Activated T-helper 17 cell treated with anti-CD3 and anti-CD28 coated beads, Interleukin-2, amount 50 U/mL, for 72 hours (primary cell): Measurements from ENCODE around the gene PDE6B. TPM values are rescaled to one million over a fixed set of nuclear protein-coding genes. Genes with fewer than 3 reads are reported as not detected.

ENCODE experiments used
- ATAC-seq: fragments of 150-1000 bp; cut with Tn5 transposase; replicated peaks from 2 replicates; pipeline ENCODE4 v1.10.0; 2021; ENCODE audit warnings: mild to moderate bottlenecking, moderate library complexity
- H3K27ac Mint-ChIP-seq: one replicate; pipeline ENCODE4 v1.8.0; 2022; ENCODE audit warnings: mixed read lengths
- H3K27me3 Mint-ChIP-seq: one replicate; pipeline ENCODE4 v1.8.0; 2022; ENCODE audit warnings: mixed read lengths
- H3K36me3 Mint-ChIP-seq: one replicate; pipeline ENCODE4 v1.8.0; 2022; ENCODE audit warnings: low read depth, mild to moderate bottlenecking, mixed read lengths
- H3K4me1 Mint-ChIP-seq: one replicate; pipeline ENCODE4 v1.8.0; 2022; ENCODE audit warnings: mixed read lengths
- H3K4me3 Mint-ChIP-seq: one replicate; pipeline ENCODE4 v1.8.0; 2022; ENCODE audit warnings: mild to moderate bottlenecking, mixed read lengths
- H3K9me3 Mint-ChIP-seq: one replicate; pipeline ENCODE4 v1.8.0; 2022; ENCODE audit warnings: mixed read lengths
- total RNA-seq, 2 donors: library from RNA; stranded (reverse); gene quantifications; one replicate each; pipeline ENCODE4 v1.2.3, GENCODE V29; 2022

The PDE6B gene
- total RNA-seq, 2 donors from 2014 or later = 5.8 to 10.8 TPM

DNA sequence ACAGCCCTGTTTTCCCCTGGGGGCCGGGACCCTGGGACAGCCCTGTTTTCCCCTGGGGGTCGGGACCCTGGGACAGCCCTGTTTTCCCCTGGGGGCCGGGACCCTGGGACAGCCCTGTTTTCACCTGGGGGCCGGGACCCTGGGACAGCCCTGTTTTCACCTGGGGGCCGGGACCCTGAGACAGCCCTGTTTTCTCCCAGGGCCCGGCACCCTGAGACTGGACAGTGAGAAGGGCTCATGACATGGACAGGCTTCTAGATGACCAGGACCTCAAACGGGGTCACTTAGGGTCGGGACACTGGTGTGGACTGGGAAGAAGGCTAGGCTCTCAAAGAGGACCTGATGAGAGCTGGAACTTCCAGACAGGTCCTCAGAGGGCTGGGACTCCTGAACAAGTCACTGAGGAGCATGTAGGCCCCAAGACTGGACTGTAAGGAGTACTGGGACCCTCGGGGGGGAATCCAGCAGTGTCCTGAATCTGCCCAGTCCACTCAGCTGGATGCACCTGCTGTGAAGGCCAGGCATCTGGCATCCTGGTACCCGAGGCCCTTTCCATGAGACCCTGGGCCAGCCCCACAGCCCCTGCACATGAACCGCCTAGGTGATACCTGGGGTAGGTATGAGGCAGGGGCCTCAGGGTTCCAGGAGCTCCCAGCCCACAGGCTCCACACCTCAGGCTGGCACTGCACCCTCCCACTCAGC is 82.7 kb downstream of the PDE6B start:
- H3K4me3 Mint-ChIP-seq = no peak overlapping the region
- peaks cover 17% of the 10 kb centered on the region for H3K4me1 Mint-ChIP-seq
- no peak overlapping the region for H3K27ac Mint-ChIP-seq
- ATAC-seq = no peak
- no peaks in the 10 kb centered on the region for H3K27me3 Mint-ChIP-seq
- no peaks in the 10 kb centered on the region for H3K9me3 Mint-ChIP-seq
- H3K36me3 Mint-ChIP-seq = peaks cover 8% of the 10 kb centered on the region

DNA sequence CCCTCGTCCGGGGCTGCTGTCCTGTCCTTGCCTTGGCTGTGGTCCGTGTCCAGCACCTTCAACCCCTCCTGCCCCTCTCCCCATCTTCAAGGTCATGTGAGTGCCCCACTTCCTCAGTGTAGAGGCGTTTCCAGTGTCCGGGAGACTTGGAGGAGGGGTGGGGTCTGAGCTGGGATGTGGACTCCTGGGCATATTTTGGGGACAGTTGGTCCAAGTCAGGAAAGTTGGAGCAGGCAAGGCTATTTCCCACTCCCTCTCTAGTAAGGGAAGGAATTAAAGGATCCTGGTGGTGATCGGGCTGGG is 83.2 kb downstream of the PDE6B start:
- Mint-ChIP-seq H3K27me3 (no peaks in the 10 kb centered on the region), H3K36me3 (peaks cover 8% of the 10 kb centered on the region), H3K4me1 (peaks cover 17% of the 10 kb centered on the region), H3K9me3 (no peaks in the 10 kb centered on the region), H3K4me3 (no peak overlapping the region), H3K27ac (no peak overlapping the region)
- no peak for ATAC-seq

DNA sequence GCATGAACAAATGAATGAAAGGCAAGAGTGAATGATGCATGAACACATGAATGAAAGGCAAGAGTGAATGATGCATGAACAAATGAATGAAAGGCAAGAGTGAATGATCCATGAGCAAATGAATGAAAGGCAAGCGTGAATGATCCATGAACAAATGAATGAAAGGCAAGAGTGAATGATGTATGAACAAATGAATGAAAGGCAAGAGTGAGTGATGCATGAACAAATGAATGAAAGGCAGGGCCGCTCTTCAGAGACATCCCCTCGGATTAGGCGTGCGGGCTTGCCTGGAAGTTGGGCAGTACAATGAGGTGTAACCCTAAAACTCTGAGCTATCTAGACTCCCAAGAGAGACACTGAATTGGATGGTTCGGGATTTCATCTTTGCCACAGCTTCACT is 84.0 kb downstream of the PDE6B start:
- Mint-ChIP-seq H3K9me3 (no peaks in the 10 kb centered on the region), H3K4me1 (peaks cover 17% of the 10 kb centered on the region), H3K27ac (no peak overlapping the region), H3K27me3 (no peaks in the 10 kb centered on the region), H3K36me3 (peaks cover 10% of the 10 kb centered on the region), H3K4me3 (no peak overlapping the region)
- ATAC-seq = no peak

DNA sequence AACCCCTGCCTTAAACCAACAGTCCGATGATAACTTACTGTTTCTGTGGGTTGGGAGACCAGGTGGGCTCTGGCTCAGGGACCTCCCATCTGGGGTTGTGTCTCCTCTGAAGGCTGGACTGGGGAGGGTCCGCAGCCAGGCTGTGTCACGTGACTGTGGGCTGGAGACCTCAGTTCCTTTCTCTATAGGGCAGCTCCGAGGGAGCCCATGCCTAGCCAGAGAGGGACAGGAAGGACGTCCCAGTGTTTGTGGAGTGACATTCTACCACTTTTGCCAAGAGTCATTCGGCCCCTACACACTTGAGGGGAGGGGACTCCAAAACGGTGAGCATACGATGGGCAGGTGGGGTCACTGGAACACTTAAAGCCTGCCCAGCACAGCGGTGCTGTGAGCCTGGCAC is 84.7 kb downstream of the PDE6B start:
- Mint-ChIP-seq H3K27ac (no peak overlapping the region), H3K36me3 (peaks cover 13% of the 10 kb centered on the region), H3K27me3 (no peaks in the 10 kb centered on the region), H3K4me1 (peaks cover 17% of the 10 kb centered on the region), H3K4me3 (no peak overlapping the region), H3K9me3 (no peaks in the 10 kb centered on the region)
- no peak for ATAC-seq

DNA sequence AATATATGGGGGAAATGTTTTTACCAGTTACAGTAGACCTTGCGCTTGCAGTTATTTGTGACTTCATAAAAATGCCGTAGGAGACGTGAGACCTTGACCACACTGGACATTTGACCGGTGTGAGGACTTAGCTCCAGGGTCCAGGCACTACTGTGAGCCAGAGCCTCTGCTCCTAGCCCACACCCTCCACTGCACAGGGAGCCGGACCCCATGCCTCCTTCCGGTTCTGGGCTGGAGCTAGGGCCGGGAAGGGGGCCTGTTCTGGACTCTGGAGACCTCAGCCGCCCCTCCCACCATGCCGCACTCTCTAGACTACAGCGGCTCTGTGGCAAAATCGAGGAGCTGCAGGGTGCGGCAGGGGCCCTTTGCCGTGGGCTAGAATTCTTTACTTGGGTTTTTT is 85.5 kb downstream of the PDE6B start:
- Mint-ChIP-seq H3K9me3 (no peaks in the 10 kb centered on the region), H3K27ac (no peak overlapping the region), H3K4me3 (no peak overlapping the region), H3K27me3 (no peaks in the 10 kb centered on the region), H3K36me3 (peaks cover 13% of the 10 kb centered on the region), H3K4me1 (peaks cover 17% of the 10 kb centered on the region)
- ATAC-seq = no peak

DNA sequence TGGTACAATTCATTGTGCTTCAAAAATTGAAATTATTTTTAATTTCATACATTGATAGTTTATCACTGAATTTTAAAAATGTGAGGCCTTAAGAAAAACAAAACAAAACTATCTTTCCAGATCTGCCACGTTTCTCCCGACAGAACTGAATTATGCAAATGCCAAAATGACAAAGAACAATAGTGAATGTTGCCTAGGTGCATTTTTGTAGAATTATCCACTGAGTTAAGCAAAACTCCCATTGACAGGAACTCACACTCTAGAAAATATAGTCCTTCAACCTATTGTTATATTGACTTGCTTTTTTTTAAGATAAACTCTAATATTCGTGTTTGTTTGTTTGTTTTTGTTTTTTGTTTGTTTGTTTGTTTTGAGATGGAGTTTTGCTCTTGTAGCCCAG is 86.7 kb downstream of the PDE6B start:
- Mint-ChIP-seq H3K27ac (no peak overlapping the region), H3K4me3 (no peak overlapping the region), H3K27me3 (no peaks in the 10 kb centered on the region), H3K9me3 (no peaks in the 10 kb centered on the region), H3K36me3 (peaks cover 13% of the 10 kb centered on the region), H3K4me1 (peaks cover 17% of the 10 kb centered on the region)
- ATAC-seq = no peak

DNA sequence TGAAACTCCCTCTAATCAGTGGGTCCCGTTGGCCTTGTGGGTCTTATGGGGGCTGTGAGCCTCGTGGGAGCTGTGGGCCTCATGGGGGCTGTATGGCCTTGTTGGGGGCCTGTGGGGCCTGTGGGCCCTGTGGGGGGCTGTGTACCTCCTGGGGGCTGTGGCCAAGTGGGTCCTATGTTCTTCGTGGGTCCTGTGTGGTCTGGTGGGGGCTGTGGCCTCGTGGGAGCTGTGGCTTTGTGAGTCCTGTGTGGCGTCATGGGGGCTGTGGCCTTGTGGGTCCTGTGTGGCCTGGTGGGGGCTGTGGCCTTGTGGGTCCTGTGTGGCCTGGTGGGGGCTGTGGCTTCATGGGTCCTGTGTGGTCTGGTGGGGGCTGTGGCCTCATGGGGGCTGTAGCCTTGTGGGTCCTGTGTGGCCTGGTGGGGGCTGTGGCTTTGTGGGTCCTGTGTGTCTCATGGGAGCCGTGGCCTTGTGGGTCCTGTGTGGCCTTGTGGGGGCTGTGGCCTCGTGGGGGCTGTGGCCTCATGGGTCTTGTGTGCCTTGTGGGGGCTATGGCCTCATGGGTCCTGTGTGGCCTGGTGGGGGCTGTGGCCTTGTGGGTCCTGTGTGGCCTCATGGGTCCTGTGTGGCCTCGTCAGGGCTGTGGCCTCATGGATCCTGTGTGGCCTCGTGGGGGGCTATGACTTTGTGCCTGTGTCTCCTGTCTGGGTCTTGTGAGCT is 87.7 kb downstream of the PDE6B start:
- H3K4me1 Mint-ChIP-seq = peaks cover 17% of the 10 kb centered on the region
- no peak overlapping the region for H3K4me3 Mint-ChIP-seq
- ATAC-seq = no peak
- peaks cover 13% of the 10 kb centered on the region for H3K36me3 Mint-ChIP-seq
- H3K9me3 Mint-ChIP-seq = no peaks in the 10 kb centered on the region
- no peaks in the 10 kb centered on the region for H3K27me3 Mint-ChIP-seq
- no peak overlapping the region for H3K27ac Mint-ChIP-seq

DNA sequence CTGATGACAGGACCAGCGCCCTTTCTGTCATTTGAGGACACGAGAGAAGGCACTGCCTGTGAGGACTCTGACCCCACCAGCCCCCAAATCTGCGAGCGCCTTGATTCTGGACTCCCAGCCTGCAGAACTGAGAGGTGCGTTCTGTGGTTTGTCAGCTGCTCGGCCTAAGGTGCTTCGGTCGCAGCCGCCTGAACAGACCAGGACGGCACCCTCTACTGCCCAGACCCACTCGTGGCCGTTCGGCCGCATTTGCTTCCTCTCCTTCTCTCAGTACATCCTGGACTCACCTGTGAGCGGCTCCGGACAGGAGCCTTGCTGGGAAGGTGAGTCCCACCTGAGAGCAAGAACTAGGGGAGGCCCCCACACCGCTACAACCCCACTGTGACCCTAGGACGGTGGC is 88.7 kb downstream of the PDE6B start:
- peaks cover 13% of the 10 kb centered on the region for H3K4me1 Mint-ChIP-seq
- no peak for ATAC-seq
- H3K27me3 Mint-ChIP-seq = no peaks in the 10 kb centered on the region
- H3K27ac Mint-ChIP-seq = no peak overlapping the region
- H3K36me3 Mint-ChIP-seq = peaks cover 13% of the 10 kb centered on the region
- no peaks in the 10 kb centered on the region for H3K9me3 Mint-ChIP-seq
- no peak overlapping the region for H3K4me3 Mint-ChIP-seq

DNA sequence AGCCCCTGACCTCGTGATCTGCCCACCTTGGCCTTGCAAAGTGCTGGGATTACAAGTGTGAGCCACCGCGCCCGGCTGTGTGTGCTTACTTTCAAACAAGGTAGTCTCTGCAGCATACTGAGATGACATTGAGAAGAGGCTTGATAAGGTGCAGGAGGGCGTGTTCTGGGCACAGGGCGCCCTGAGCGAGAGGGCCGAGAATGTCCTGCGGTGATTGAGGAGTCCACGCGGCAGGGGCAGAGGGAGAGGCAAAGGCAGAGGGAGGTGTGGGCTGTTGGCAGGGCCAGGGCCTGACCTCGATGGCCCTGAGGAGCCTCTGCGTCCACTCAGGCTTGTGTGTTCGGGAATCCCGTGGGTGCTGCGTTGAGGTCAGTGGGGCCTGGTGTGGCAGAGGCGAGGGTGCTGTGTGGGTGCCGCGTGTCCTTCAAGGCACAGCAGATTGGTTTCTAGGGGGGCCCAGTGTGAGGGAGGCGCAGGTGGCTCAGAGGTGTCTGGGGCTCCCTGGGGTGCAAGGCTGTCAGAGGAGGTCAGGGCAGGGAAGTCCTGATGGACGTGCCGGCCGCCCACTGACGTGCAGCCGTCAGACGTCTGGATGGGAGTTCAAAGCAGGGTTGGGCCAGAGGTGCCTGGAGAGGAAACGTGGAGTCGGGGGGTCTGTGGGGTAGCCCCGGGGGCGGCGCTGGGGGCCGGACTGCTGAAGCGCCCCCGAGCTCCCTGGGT is 92.4 kb downstream of the PDE6B start:
- Mint-ChIP-seq H3K36me3 (peaks cover 10% of the 10 kb centered on the region), H3K9me3 (no peaks in the 10 kb centered on the region), H3K27ac (no peak overlapping the region), H3K27me3 (no peaks in the 10 kb centered on the region), H3K4me3 (no peak overlapping the region), H3K4me1 (peaks cover 5% of the 10 kb centered on the region)
- ATAC-seq = no peak

DNA sequence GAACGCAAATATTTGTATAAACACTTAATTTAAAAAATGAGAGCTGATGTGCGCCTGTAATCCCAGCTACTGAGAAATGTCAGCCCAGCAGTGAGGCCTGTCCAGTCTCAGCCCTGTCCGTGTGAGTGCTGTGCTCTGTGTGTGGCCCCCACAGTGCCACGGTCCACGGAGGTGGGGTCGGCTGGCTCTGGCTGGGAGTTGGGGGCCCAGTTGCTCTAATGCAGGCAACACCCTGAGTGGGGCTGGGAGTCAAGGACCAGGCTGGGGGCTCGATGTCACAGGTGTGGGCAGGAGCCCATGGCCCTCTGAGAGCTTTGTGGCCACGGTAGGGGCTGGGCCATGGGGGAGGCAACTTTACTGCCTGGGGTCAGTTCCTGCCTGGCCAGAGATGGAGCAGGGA is 93.1 kb downstream of the PDE6B start:
- Mint-ChIP-seq H3K27ac (no peak overlapping the region), H3K27me3 (no peaks in the 10 kb centered on the region)
- no peak for ATAC-seq

More for the DNA sequence above, 93.1 kb downstream of the PDE6B start:
- Mint-ChIP-seq H3K36me3 (peaks cover 10% of the 10 kb centered on the region), H3K9me3 (no peaks in the 10 kb centered on the region), H3K4me1 (peaks cover 5% of the 10 kb centered on the region), H3K4me3 (no peak overlapping the region)

Other genes with a start within 250 kb of the PDE6B start
- 10 to 100 TPM; 23.4 to 35.4 TPM for gene ZNF721, start 126.4 kb upstream of the PDE6B start, total RNA-seq
- 10 to 100 TPM; 50.7 to 66.9 TPM for gene PIGG, start 126.4 kb upstream of the PDE6B start, total RNA-seq
- not detected for gene TMEM271, start 49.3 kb upstream of the PDE6B start, total RNA-seq
- 100 to 1,000 TPM in 1 of 2 donors, 10 to 100 TPM in 1; 96.5 to 210 TPM for gene ATP5ME, start 48.7 kb downstream of the PDE6B start, total RNA-seq
- gene MYL5, start 49.0 kb downstream of the PDE6B start, total RNA-seq = 10 to 100 TPM; 14.0 to 14.5 TPM
- 1 to 10 TPM in 1 of 2 donors, under 1 TPM in 1; 0.61 to 1.4 TPM for gene SLC49A3, start 63.6 kb downstream of the PDE6B start, total RNA-seq
- gene PCGF3, start 80.3 kb downstream of the PDE6B start, total RNA-seq = 10 to 100 TPM; 34.4 to 35.3 TPM
- gene CPLX1, start 200.6 kb downstream of the PDE6B start, total RNA-seq = 1 to 10 TPM in 1 of 2 donors, under 1 TPM in 1; 0.50 to 3.6 TPM